ENCODE measurements around the gene AUP1.

The AUP1 gene

GRCh38 chr2:74525717-74526648 is 3.5 kb downstream of the AUP1 start, which contains the start of gene DQX1:
DQX1 (minus strand) TSS chr2:74526231; CDS start chr2:74525729, 502 bp downstream.
- DNase-seq (ENCODE audit: low read depth, low spot score), result no peak
- no peak within 1 kb of the TSS for H3K4me3 ChIP-seq (ENCODE audit: low read depth, low read length)
- in situ Hi-C loops (cut with HindIII; ENCODE audit: low sequenced_read_pairs), result no loop called here
- TF ChIP-seq, protein P1, sequence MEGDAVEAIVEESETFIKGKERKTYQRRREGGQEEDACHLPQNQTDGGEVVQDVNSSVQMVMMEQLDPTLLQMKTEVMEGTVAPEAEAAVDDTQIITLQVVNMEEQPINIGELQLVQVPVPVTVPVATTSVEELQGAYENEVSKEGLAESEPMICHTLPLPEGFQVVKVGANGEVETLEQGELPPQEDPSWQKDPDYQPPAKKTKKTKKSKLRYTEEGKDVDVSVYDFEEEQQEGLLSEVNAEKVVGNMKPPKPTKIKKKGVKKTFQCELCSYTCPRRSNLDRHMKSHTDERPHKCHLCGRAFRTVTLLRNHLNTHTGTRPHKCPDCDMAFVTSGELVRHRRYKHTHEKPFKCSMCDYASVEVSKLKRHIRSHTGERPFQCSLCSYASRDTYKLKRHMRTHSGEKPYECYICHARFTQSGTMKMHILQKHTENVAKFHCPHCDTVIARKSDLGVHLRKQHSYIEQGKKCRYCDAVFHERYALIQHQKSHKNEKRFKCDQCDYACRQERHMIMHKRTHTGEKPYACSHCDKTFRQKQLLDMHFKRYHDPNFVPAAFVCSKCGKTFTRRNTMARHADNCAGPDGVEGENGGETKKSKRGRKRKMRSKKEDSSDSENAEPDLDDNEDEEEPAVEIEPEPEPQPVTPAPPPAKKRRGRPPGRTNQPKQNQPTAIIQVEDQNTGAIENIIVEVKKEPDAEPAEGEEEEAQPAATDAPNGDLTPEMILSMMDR (IDR thresholded peaks at IDR 0.05; ENCODE audit: low read depth, low read length), result no peak

- TF ChIP-seq, protein P1 (IDR thresholded peaks at IDR 0.05; ENCODE audit: low read depth, low read length), result no peak
- no peak for DNase-seq (ENCODE audit: low read depth, low spot score)
- in situ Hi-C loops (cut with HindIII; ENCODE audit: low sequenced_read_pairs), result no loop called here
- H3K4me3 ChIP-seq (ENCODE audit: low read depth, low read length), result no peak overlapping the region
Measured at GRCh38 chr2:74524955-74525716, 4.4 kb downstream of the AUP1 start.

GRCh38 chr2:74524005-74524404 is 5.5 kb downstream of the AUP1 start:
- TF ChIP-seq, protein P1 (IDR thresholded peaks at IDR 0.05; ENCODE audit: low read depth, low read length), result no peak
- DNase-seq (ENCODE audit: low read depth, low spot score), result no peak
- H3K4me3 ChIP-seq (ENCODE audit: low read depth, low read length), result no peak overlapping the region
- in situ Hi-C loops (cut with HindIII; ENCODE audit: low sequenced_read_pairs), result no loop called here

GRCh38 chr2:74522516-74522915 is 7.0 kb downstream of the AUP1 start:
- no peak for DNase-seq (ENCODE audit: low read depth, low spot score)
- TF ChIP-seq, protein P1 (IDR thresholded peaks at IDR 0.05; ENCODE audit: low read depth, low read length), result no peak
- in situ Hi-C loops (cut with HindIII; ENCODE audit: low sequenced_read_pairs), result no loop called here
- no peak overlapping the region for H3K4me3 ChIP-seq (ENCODE audit: low read depth, low read length)

DNA sequence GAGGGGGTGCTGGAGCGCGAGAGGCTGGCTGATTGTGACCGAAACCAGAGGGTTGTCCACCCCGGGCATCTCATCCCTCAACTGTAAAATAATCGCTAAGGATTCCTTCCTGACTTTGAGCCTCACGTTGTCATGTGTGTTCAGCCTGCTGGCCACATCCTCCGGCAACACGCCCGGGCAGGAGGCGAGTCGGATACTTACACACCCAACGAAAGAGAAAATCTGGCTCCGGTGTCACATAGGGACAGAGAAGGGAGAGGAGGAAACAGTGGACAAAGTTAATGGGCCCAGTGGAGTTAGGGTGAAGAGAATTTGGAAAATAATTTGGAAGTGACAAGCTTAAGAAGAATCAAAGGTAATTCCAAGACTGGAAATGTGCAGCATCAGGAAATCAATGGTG is 12.9 kb downstream of the AUP1 start:
- TF ChIP-seq, protein P1 (IDR thresholded peaks at IDR 0.05; ENCODE audit: low read depth, low read length), result no peak
- no peak overlapping the region for H3K4me3 ChIP-seq (ENCODE audit: low read depth, low read length)
- in situ Hi-C loops (cut with HindIII; ENCODE audit: low sequenced_read_pairs), result no loop called here
- DNase-seq (ENCODE audit: low read depth, low spot score), result no peak

DNA sequence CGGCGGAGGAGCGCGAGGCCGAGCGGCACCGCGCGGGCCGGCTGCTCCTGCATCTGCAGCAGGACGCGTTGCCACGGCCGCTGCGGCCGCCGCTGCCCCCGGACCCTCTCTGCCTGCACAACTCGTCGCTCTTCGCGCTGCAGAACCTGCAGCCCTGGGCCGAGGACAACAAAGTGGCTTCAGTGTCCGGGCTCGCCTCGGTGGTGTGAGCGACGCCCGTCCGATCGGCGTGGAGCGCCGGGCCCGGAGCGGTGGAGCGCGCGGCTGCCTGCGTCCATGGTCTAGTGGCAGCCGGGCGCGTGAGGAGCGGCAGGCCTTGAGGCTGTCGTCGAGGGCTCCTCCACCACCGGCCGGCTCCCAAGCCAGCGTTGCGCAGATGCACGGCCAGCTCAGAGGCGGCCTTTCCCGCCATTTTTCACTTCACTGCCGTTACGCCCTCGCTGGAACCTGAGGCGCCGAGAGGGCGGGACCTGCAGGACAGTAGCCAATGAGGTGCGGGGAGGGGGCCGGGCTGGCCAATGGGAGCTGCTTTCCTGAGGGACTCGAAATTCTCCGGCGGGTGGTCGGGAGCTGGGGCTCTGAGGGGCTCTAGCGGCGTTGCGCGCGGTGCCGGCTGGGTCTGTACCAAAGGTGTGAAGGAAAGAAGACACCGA is 13.4 kb downstream of the AUP1 start:
- no peak for DNase-seq (ENCODE audit: low read depth, low spot score)
- in situ Hi-C loops (cut with HindIII; ENCODE audit: low sequenced_read_pairs), result no loop called here
- TF ChIP-seq, protein P1 (IDR thresholded peaks at IDR 0.05; ENCODE audit: low read depth, low read length), result no peak
- no peak overlapping the region for H3K4me3 ChIP-seq (ENCODE audit: low read depth, low read length)
